Measurements from ENCODE around the gene PRRT3. TPM values are rescaled to one million over a fixed set of nuclear protein-coding genes. Genes with fewer than 3 reads are reported as not detected.

The PRRT3 gene
- total and polyA plus RNA-seq, 2 of the 13 experiments (the other 11 are each of a cell fraction or from before 2014, with no cell fraction given), result 0.22 to 0.44 TPM

GRCh38 chr3:9946112-9947024 lies 5.8 kb downstream of the PRRT3 start (continued):
- TF ChIP-seq MNT (IDR thresholded peaks at IDR 0.05), result no peak
- TF ChIP-seq PAXIP1 (CRISPR knock-in tag; conservative IDR thresholded peaks at IDR 0.05), result peak; percentile 37
- TF ChIP-seq CBX2 (IDR thresholded peaks at IDR 0.05; ENCODE audit: low read depth, low read length), result no peak
- 0 out of 2 replicates have a peak, but pooled peaks have one; percentile 35 for TF ChIP-seq CBX2 (CRISPR knock-in tag; IDR thresholded peaks at IDR 0.05; ENCODE audit: low read depth)
- TF ChIP-seq ZIK1 (CRISPR knock-in tag; IDR thresholded peaks at IDR 0.05; ENCODE audit: borderline replicate concordance, low read depth), result no peak; the same call in 1 of the 2 replicates
- no peak for TF ChIP-seq ATF7 (IDR thresholded peaks at IDR 0.05)
- TF ChIP-seq ATF7 (CRISPR knock-in tag; IDR thresholded peaks at IDR 0.05), result 0 out of 2 replicates have a peak, but pooled peaks have one; percentile 3
- peak; percentile 78 for TF ChIP-seq ATF7-NPFF (CRISPR knock-in tag; IDR thresholded peaks at IDR 0.05; ENCODE audit: low read depth)
- peak; percentile 81 for TF ChIP-seq HNRNPLL (IDR thresholded peaks at IDR 0.05; ENCODE audit: low read depth, low read length, poor library complexity, severe bottlenecking)
- 0 out of 2 replicates have a peak, but pooled peaks have one; percentile 55 for TF ChIP-seq ZBTB42 (CRISPR knock-in tag; IDR thresholded peaks at IDR 0.05)
- peak; percentile 14; the same call in 1 of the 2 replicates for TF ChIP-seq THAP9 (CRISPR knock-in tag; IDR thresholded peaks at IDR 0.05; ENCODE audit: borderline replicate concordance)
- TF ChIP-seq MAFG (CRISPR knock-in tag; IDR thresholded peaks at IDR 0.05), result no peak
- TF ChIP-seq HNRNPUL1 (IDR thresholded peaks at IDR 0.05; ENCODE audit: low read depth, low read length), result 0 out of 2 replicates have a peak, but pooled peaks have one; percentile 16
- TF ChIP-seq CBX1 (IDR thresholded peaks at IDR 0.05; ENCODE audit: low read depth), result peak; percentile 50
- no peak for TF ChIP-seq FOXJ3 (CRISPR knock-in tag; IDR thresholded peaks at IDR 0.05; ENCODE audit: borderline replicate concordance)
- no peak for TF ChIP-seq MLLT10 (CRISPR knock-in tag; IDR thresholded peaks at IDR 0.05)
- peak; percentile 21; the same call in 1 of the 2 replicates for TF ChIP-seq REXO4 (CRISPR knock-in tag; IDR thresholded peaks at IDR 0.05; ENCODE audit: borderline replicate concordance)

Data from HepG2 (cell line).